CD4-positive, alpha-beta memory T cell (primary cell): ENCODE results near the gene MICAL3. TPM values are rescaled to one million over a fixed set of nuclear protein-coding genes. Genes with fewer than 3 reads are reported as not detected.

Source experiments
- CTCF ChIA-PET: fragments of 350-600 bp; sonication (Branson Sonifier 250); formaldehyde crosslinking; loops from one replicate; lab custom pipeline; 2021; ENCODE audit warnings: inconsistent platforms; ENCODE audit not compliant: partially characterized antibody; lab: Charles Lee
- POLR2A ChIA-PET: fragments of 350-600 bp; sonication (Branson Sonifier 250); formaldehyde crosslinking; loops from one replicate; lab custom pipeline; 2021; ENCODE audit not compliant: partially characterized antibody; lab: Charles Lee
- DNase-seq, 5 donors: peaks; one replicate each; pipeline versions ENCODE4 v3.0.0 to v3.0.0-alpha.2; 2020 to 2022; ENCODE audit warnings: mixed read lengths in 1 of 5
- H3K27ac ChIP-seq: one replicate; pipeline ENCODE4 v1.7.0; 2013; ENCODE audit warnings: low read depth, low read length
- H3K27me3 ChIP-seq: 2 replicates; pipeline ENCODE4 v1.7.0; 2013; ENCODE audit warnings: mild to moderate bottlenecking, low read length, moderate library complexity; ENCODE audit not compliant: insufficient read depth
- H3K36me3 ChIP-seq: 2 replicates; pipeline ENCODE4 v1.7.0; 2013; ENCODE audit warnings: mild to moderate bottlenecking, low read length, moderate library complexity; ENCODE audit not compliant: insufficient read depth
- H3K4me1 ChIP-seq: 2 replicates; pipeline ENCODE4 v1.7.0; 2013; ENCODE audit warnings: mild to moderate bottlenecking, low read length, moderate library complexity; ENCODE audit not compliant: insufficient read depth
- H3K4me3 ChIP-seq, 2 donors: one replicate each; pipeline ENCODE4 v1.7.0; 2013; ENCODE audit warnings: low read length in 2 of 2, mild to moderate bottlenecking in 1 of 2
- H3K9me3 ChIP-seq, 2 donors: one replicate each; pipeline ENCODE4 v1.7.0; 2013; ENCODE audit warnings: low read length in 2 of 2, control low read depth in 1 of 2; ENCODE audit not compliant: control insufficient read depth in 1 of 2
- H3K27ac Mint-ChIP-seq, 7 donors: one replicate each; pipeline ENCODE4 v1.8.0; 2020 to 2021; ENCODE audit warnings: mixed read lengths in 7 of 7, mild to moderate bottlenecking in 6 of 7, inconsistent platforms in 3 of 7, moderate library complexity in 3 of 7
- H3K27me3 Mint-ChIP-seq, 2 donors: one replicate each; pipeline ENCODE4 v1.8.0; 2020 to 2021; ENCODE audit warnings: mixed read lengths in 2 of 2
- H3K36me3 Mint-ChIP-seq, 2 donors: one replicate each; pipeline ENCODE4 v1.8.0; 2020 to 2021; ENCODE audit warnings: mixed read lengths in 2 of 2, inconsistent platforms in 1 of 2, mild to moderate bottlenecking in 1 of 2
- H3K4me1 Mint-ChIP-seq, 4 donors: one replicate each; pipeline ENCODE4 v1.8.0; 2020 to 2021; ENCODE audit warnings: mixed read lengths in 4 of 4, mild to moderate bottlenecking in 1 of 4
- H3K4me3 Mint-ChIP-seq, 8 donors: one replicate each; pipeline ENCODE4 v1.8.0; 2020 to 2021; ENCODE audit warnings: mixed read lengths in 8 of 8, mild to moderate bottlenecking in 7 of 8, moderate library complexity in 6 of 8, inconsistent platforms in 3 of 8
- H3K9me3 Mint-ChIP-seq, 8 donors: one replicate each; pipeline ENCODE4 v1.8.0; 2020 to 2021; ENCODE audit warnings: mixed read lengths in 8 of 8, mild to moderate bottlenecking in 5 of 8, inconsistent platforms in 3 of 8, moderate library complexity in 1 of 8
- intact Hi-C: fragments of 100-400 bp; cut with micrococcal nuclease; formaldehyde crosslinking; loops from one replicate; pipeline ENCODE4 v1.15.1; 2023
- polyA plus RNA-seq, 2 donors: library from polyadenylated mRNA; unstranded; fragments of 300-500 nt; fragmentation: Illumina TruSeq; gene quantifications; one replicate each; pipeline ENCODE4 v1.2.3, GENCODE V29; 2021
- total RNA-seq, 2 experiments: library from RNA; stranded (reverse); gene quantifications; one replicate each; pipeline ENCODE4 v1.2.3, GENCODE V29; 2021

Gene MICAL3
- total and polyA plus RNA-seq, 4 experiments from 2014 or later, result 0.97 to 28.9 (median 14.4) TPM

- CTCF ChIA-PET, result interaction anchor here (2.8 kb wide), 1 partner anchor 25 kb away, joined by 7 read pairs; no protein-coding TSS in a partner anchor
- H3K9me3 Mint-ChIP-seq, result no peaks in the 10 kb centered on the region
- H3K27me3 Mint-ChIP-seq, result no peaks in the 10 kb centered on the region
- Histone ChIP-seq H3K4me1 (peaks cover 4% of the 10 kb centered on the region), H3K9me3 (no peaks in the 10 kb centered on the region), H3K27ac (no peak overlapping the region), H3K4me3 (no peak overlapping the region), H3K36me3 (no peaks in the 10 kb centered on the region), H3K27me3 (no peaks in the 10 kb centered on the region)
- peak overlapping the region in 1 of 7 donors; percentile 18 for H3K27ac Mint-ChIP-seq
- intact Hi-C loops, result no loop called here
- H3K4me3 Mint-ChIP-seq, result no peak overlapping the region
- peaks cover 18 to 45% (median 23%) of the 10 kb centered on the region in 4 donors for H3K4me1 Mint-ChIP-seq
- peaks cover 0 to 4% of the 10 kb centered on the region in 2 donors for H3K36me3 Mint-ChIP-seq
- DNase-seq, result no peak
- POLR2A ChIA-PET, result interaction anchor here (0.7 kb wide), 1 partner anchor 263 kb away, joined by 4 read pairs; no protein-coding TSS in a partner anchor
Measured at GRCh38 chr22:17761138-17761488, 263.2 kb downstream of the MICAL3 start.

- Mint-ChIP-seq H3K36me3 (no peaks in the 10 kb centered on the region), H3K27ac (peak overlapping the region in 3 of 7 donors; percentile 27 to 67 (median 42)), H3K4me3 (no peak overlapping the region), H3K9me3 (no peaks in the 10 kb centered on the region), H3K27me3 (no peaks in the 10 kb centered on the region), H3K4me1 (peaks cover 9 to 25% (median 10%) of the 10 kb centered on the region in 4 donors)
- intact Hi-C loops, result loop anchor here (1.0 kb wide), 1 partner anchor 31 kb away; no protein-coding TSS in a partner anchor
- ChIA-PET CTCF (interaction anchor here (1.2 to 1.9 kb wide), 5 partner anchors 10 to 33 kb away, joined by 3 to 20 read pairs (median 9); no protein-coding TSS in a partner anchor), POLR2A (interaction anchor here (0.6 kb wide), 1 partner anchor 30 kb away, joined by 3 read pairs; no protein-coding TSS in a partner anchor)
- Histone ChIP-seq H3K27me3 (no peaks in the 10 kb centered on the region), H3K36me3 (no peaks in the 10 kb centered on the region), H3K9me3 (no peaks in the 10 kb centered on the region), H3K4me3 (no peak overlapping the region), H3K27ac (no peak overlapping the region), H3K4me1 (no peaks in the 10 kb centered on the region)
- DNase-seq, result peak in 1 of 5 donors; percentile 16
Measured at GRCh38 chr22:17754233-17754925, 270.0 kb downstream of the MICAL3 start.

- Histone ChIP-seq H3K27me3 (no peaks in the 10 kb centered on the region), H3K4me1 (no peaks in the 10 kb centered on the region), H3K36me3 (no peaks in the 10 kb centered on the region), H3K4me3 (no peak overlapping the region), H3K9me3 (no peaks in the 10 kb centered on the region), H3K27ac (no peak overlapping the region)
- intact Hi-C loops, result no loop called here
- DNase-seq, result no peak
- Mint-ChIP-seq H3K27me3 (no peaks in the 10 kb centered on the region), H3K4me3 (no peak overlapping the region), H3K9me3 (no peaks in the 10 kb centered on the region), H3K27ac (no peak overlapping the region), H3K36me3 (no peaks in the 10 kb centered on the region), H3K4me1 (peaks cover 9 to 23% (median 10%) of the 10 kb centered on the region in 4 donors)
- POLR2A ChIA-PET, result no interaction called here
- CTCF ChIA-PET, result interaction anchor here (0.7 to 1.9 kb wide), 4 partner anchors 15 to 271 kb away, joined by 3 to 20 read pairs (median 10); partner anchors contain the start of gene MICAL3
Measured at GRCh38 chr22:17753401-17753989, 270.9 kb downstream of the MICAL3 start.

GRCh38 chr22:17751596-17751995 is 272.8 kb downstream of the MICAL3 start:
- CTCF ChIA-PET, result interaction anchor here (0.9 to 1.5 kb wide), 3 partner anchors 9 to 326 kb away, joined by 3 to 17 read pairs (median 12); no protein-coding TSS in a partner anchor
- peak overlapping the region in 3 of 7 donors; percentile 14 to 60 (median 35) for H3K27ac Mint-ChIP-seq

GRCh38 chr22:17749605-17750395 is 274.6 kb downstream of the MICAL3 start:
- Histone ChIP-seq H3K4me1 (no peaks in the 10 kb centered on the region), H3K27me3 (no peaks in the 10 kb centered on the region), H3K4me3 (no peak overlapping the region), H3K36me3 (no peaks in the 10 kb centered on the region), H3K27ac (no peak overlapping the region), H3K9me3 (no peaks in the 10 kb centered on the region)
- H3K9me3 Mint-ChIP-seq, result peaks cover 0 to 2% (median 0%) of the 10 kb centered on the region in 8 donors
- POLR2A ChIA-PET, result no interaction called here
- H3K4me1 Mint-ChIP-seq, result peaks cover 7 to 14% (median 8%) of the 10 kb centered on the region in 4 donors
- no peaks in the 10 kb centered on the region for H3K27me3 Mint-ChIP-seq
- CTCF ChIA-PET, result interaction anchor here (1.3 to 15.7 kb wide), 2 partner anchors 9 to 38 kb away, joined by 3 to 240 read pairs; no protein-coding TSS in a partner anchor
- H3K36me3 Mint-ChIP-seq, result peaks cover 0 to 9% of the 10 kb centered on the region in 2 donors
- no peak for DNase-seq
- H3K27ac Mint-ChIP-seq, result peak overlapping the region in 2 of 7 donors; percentile 12 to 42
- no peak overlapping the region for H3K4me3 Mint-ChIP-seq
- intact Hi-C loops, result no loop called here

More at GRCh38 chr22:17751596-17751995, 272.8 kb downstream of the MICAL3 start:
- intact Hi-C loops, result no loop called here
- Histone ChIP-seq H3K4me3 (no peak overlapping the region), H3K4me1 (no peaks in the 10 kb centered on the region), H3K9me3 (no peaks in the 10 kb centered on the region), H3K36me3 (no peaks in the 10 kb centered on the region), H3K27ac (no peak overlapping the region), H3K27me3 (no peaks in the 10 kb centered on the region)
- DNase-seq, result no peak
- POLR2A ChIA-PET, result no interaction called here
- peaks cover 7 to 14% (median 8%) of the 10 kb centered on the region in 4 donors for H3K4me1 Mint-ChIP-seq
- no peak overlapping the region for H3K4me3 Mint-ChIP-seq
- peaks cover 0 to 2% (median 0%) of the 10 kb centered on the region in 8 donors for H3K9me3 Mint-ChIP-seq
- H3K36me3 Mint-ChIP-seq, result peaks cover 0 to 5% of the 10 kb centered on the region in 2 donors
- H3K27me3 Mint-ChIP-seq, result no peaks in the 10 kb centered on the region

GRCh38 chr22:17748555-17749353 is 275.6 kb downstream of the MICAL3 start:
- CTCF ChIA-PET, result interaction anchor here (1.3 to 15.7 kb wide), 2 partner anchors 8 to 39 kb away, joined by 3 to 240 read pairs; no protein-coding TSS in a partner anchor
- H3K27me3 Mint-ChIP-seq, result no peaks in the 10 kb centered on the region
- peaks cover 0 to 13% of the 10 kb centered on the region in 2 donors for H3K36me3 Mint-ChIP-seq
- peaks cover 5 to 15% (median 7%) of the 10 kb centered on the region in 4 donors for H3K4me1 Mint-ChIP-seq
- H3K27ac Mint-ChIP-seq, result peak overlapping the region in 1 of 7 donors; percentile 23
- intact Hi-C loops, result no loop called here
- Histone ChIP-seq H3K27ac (no peak overlapping the region), H3K36me3 (no peaks in the 10 kb centered on the region), H3K27me3 (no peaks in the 10 kb centered on the region), H3K9me3 (no peaks in the 10 kb centered on the region), H3K4me1 (no peaks in the 10 kb centered on the region), H3K4me3 (no peak overlapping the region)
- POLR2A ChIA-PET, result no interaction called here
- H3K9me3 Mint-ChIP-seq, result peaks cover 0 to 2% (median 0%) of the 10 kb centered on the region in 8 donors
- no peak for DNase-seq
- H3K4me3 Mint-ChIP-seq, result no peak overlapping the region
